ENCODE results near the gene TBXAS1. TPM values are rescaled to one million over a fixed set of nuclear protein-coding genes. Genes with fewer than 3 reads are reported as not detected.
"Not testable (repeated sequence)": the region's sequence is repeated elsewhere in the genome, so short reads cannot be mapped to it uniquely, and the experiment has no call there.

Gene TBXAS1
- total RNA-seq, 1 donor from 2014 or later = 7.2 TPM

GRCh38 chr7:139886899-139887298 is 57.8 kb downstream of the TBXAS1 start:
- intact Hi-C loops (cut with micrococcal nuclease) = loop anchor here (1.0 kb wide), 1 partner anchor 12 kb away; no protein-coding TSS in a partner anchor

GRCh38 chr7:139887992-139888481 is 59.0 kb downstream of the TBXAS1 start:
- intact Hi-C loops (cut with micrococcal nuclease) = loop anchor here (1.0 kb wide), 1 partner anchor 13 kb away; no protein-coding TSS in a partner anchor

GRCh38 chr7:139889186-139889871 is 60.3 kb downstream of the TBXAS1 start:
- intact Hi-C loops (cut with micrococcal nuclease) = no loop called here

- intact Hi-C loops (cut with micrococcal nuclease) = no loop called here
Observed at GRCh38 chr7:139893461-139893860, 64.4 kb downstream of the TBXAS1 start.

GRCh38 chr7:139893999-139894398 is 64.9 kb downstream of the TBXAS1 start:
- intact Hi-C loops (cut with micrococcal nuclease) = no loop called here

GRCh38 chr7:139895141-139895829 is 66.2 kb downstream of the TBXAS1 start:
- intact Hi-C loops (cut with micrococcal nuclease) = no loop called here

GRCh38 chr7:139896288-139896687 is 67.2 kb downstream of the TBXAS1 start:
- intact Hi-C loops (cut with micrococcal nuclease) = no loop called here

- intact Hi-C loops (cut with micrococcal nuclease) = no loop called here
Observed at GRCh38 chr7:139896831-139897230, 67.8 kb downstream of the TBXAS1 start.

- intact Hi-C loops (cut with micrococcal nuclease) = no loop called here
Observed at GRCh38 chr7:139897422-139898090, 68.5 kb downstream of the TBXAS1 start.

- intact Hi-C loops (cut with micrococcal nuclease) = no loop called here
Observed at GRCh38 chr7:139898483-139898882, 69.4 kb downstream of the TBXAS1 start.

- intact Hi-C loops (cut with micrococcal nuclease) = no loop called here
Observed at GRCh38 chr7:139899328-139899955, 70.4 kb downstream of the TBXAS1 start.

GRCh38 chr7:139900326-139900725 is 71.3 kb downstream of the TBXAS1 start:
- intact Hi-C loops (cut with micrococcal nuclease) = no loop called here

- intact Hi-C loops (cut with micrococcal nuclease) = no loop called here
Observed at GRCh38 chr7:139901056-139901795, 72.2 kb downstream of the TBXAS1 start.

GRCh38 chr7:139901901-139902300 is 72.8 kb downstream of the TBXAS1 start:
- intact Hi-C loops (cut with micrococcal nuclease) = no loop called here

GRCh38 chr7:139902436-139903102 is 73.5 kb downstream of the TBXAS1 start:
- intact Hi-C loops (cut with micrococcal nuclease) = no loop called here

GRCh38 chr7:139903103-139903477 is 74.0 kb downstream of the TBXAS1 start:
- intact Hi-C loops (cut with micrococcal nuclease) = not testable (repeated sequence)

GRCh38 chr7:139906879-139907278 is 77.8 kb downstream of the TBXAS1 start:
- intact Hi-C loops (cut with micrococcal nuclease) = no loop called here

GRCh38 chr7:139908792-139909191 is 79.7 kb downstream of the TBXAS1 start:
- intact Hi-C loops (cut with micrococcal nuclease) = no loop called here

GRCh38 chr7:139909379-139910050 is 80.5 kb downstream of the TBXAS1 start:
- intact Hi-C loops (cut with micrococcal nuclease) = no loop called here

Measured in T-helper 1 cell treated with Interleukin-12 subunit alpha and Interleukin-12 subunit beta and Interleukin-4 antibody, amounts not matched to agents 30 ng/mL and 1 ng/mL, for 36 hours (primary cell).